ENCODE data around the gene AQP3. TPM values are rescaled to one million over a fixed set of nuclear protein-coding genes. Genes with fewer than 3 reads are reported as not detected.

The AQP3 gene
- total RNA-seq, 1 experiment from 2014 or later: 24.8 TPM

DNA sequence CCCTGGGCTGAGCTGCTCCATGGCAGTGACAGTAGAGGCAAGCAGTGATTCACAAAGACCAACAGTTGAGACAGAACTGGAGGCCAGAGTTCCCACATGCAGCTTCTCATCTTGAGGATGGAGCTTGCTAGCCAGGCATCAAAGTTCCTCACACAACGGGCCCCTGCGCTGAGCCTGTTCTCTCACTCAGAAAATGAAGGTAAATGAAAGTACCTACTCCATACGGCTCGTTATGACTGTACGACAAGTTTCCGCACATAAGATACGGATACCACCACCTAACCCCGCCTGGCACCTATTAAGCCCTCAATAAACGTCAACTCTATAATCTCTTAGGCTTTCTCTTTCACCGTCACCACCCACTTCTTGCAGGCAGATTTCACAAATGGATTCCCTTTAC lies 13.5 kb upstream of the AQP3 start:
- no TSS peak for BruUV-seq (replicated peaks)
- Histone ChIP-seq H3K9me3 (no peaks in the 10 kb centered on the region), H3K4me1 (peaks cover 20% of the 10 kb centered on the region), H3K4me3 (ENCODE audit: low read depth, low read length) (no peak overlapping the region), H3K27me3 (replicated peaks; ENCODE audit: control insufficient read depth, insufficient read depth, low read length) (no peaks in the 10 kb centered on the region), H3K36me3 (ENCODE audit: control insufficient read depth, insufficient read depth, low read length) (no peaks in the 10 kb centered on the region; the same call in 1 of the 2 replicates)
- Mint-ChIP-seq H3K9me3 (ENCODE audit: unreplicated experiment) (no peaks in the 10 kb centered on the region), H3K27me3 (ENCODE audit: insufficient read depth, unreplicated experiment) (no peaks in the 10 kb centered on the region), H3K27ac (ENCODE audit: unreplicated experiment) (no peak overlapping the region), H3K4me1 (ENCODE audit: low read depth, unreplicated experiment) (peaks cover 8% of the 10 kb centered on the region), H3K4me3 (ENCODE audit: unreplicated experiment) (no peak overlapping the region), H3K36me3 (ENCODE audit: insufficient read depth, unreplicated experiment) (peaks cover 24% of the 10 kb centered on the region)
- POLR2A ChIA-PET: interaction anchor here (0.5 to 1.1 kb wide), 2 partner anchors 13 to 421 kb away, joined by 3 to 6 read pairs; partner anchors contain the start of gene NOL6
- intact Hi-C loops (cut with micrococcal nuclease; ENCODE audit: unreplicated experiment): no loop called here
- CTCF ChIA-PET: interaction anchor here (1.5 kb wide), 1 partner anchor 45 kb away, joined by 6 read pairs; no protein-coding TSS in a partner anchor
- TF ChIP-seq, protein P1, sequence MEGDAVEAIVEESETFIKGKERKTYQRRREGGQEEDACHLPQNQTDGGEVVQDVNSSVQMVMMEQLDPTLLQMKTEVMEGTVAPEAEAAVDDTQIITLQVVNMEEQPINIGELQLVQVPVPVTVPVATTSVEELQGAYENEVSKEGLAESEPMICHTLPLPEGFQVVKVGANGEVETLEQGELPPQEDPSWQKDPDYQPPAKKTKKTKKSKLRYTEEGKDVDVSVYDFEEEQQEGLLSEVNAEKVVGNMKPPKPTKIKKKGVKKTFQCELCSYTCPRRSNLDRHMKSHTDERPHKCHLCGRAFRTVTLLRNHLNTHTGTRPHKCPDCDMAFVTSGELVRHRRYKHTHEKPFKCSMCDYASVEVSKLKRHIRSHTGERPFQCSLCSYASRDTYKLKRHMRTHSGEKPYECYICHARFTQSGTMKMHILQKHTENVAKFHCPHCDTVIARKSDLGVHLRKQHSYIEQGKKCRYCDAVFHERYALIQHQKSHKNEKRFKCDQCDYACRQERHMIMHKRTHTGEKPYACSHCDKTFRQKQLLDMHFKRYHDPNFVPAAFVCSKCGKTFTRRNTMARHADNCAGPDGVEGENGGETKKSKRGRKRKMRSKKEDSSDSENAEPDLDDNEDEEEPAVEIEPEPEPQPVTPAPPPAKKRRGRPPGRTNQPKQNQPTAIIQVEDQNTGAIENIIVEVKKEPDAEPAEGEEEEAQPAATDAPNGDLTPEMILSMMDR (IDR thresholded peaks at IDR 0.05; ENCODE audit: insufficient read depth in 1 of 2, low read depth in 1 of 2, low read length in 1 of 2, severe bottlenecking in 1 of 2, unreplicated experiment in 1 of 2): no peak
- DNase-seq: no peak

DNA sequence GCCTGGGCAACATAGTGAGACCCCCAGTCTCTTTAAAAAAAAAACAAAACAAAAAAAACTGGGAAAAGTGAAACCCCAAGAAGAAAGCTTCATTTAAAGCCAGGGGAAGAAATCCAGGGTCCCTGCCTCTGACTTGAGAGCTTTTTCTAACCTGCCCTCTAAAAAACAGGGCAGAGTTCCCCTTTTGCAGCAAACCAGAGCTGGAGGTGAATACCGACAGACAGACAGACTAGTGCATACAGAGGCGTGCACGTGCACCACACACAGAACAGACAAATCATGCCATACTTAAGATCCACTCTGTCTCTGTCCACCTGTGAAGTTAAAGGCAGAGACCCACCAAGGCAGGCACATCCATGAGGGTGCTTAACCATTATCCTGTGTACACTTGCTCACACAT lies 11.7 kb upstream of the AQP3 start:
- Histone ChIP-seq H3K4me1 (peaks cover 25% of the 10 kb centered on the region), H3K4me3 (ENCODE audit: low read depth, low read length) (no peak overlapping the region), H3K9me3 (no peaks in the 10 kb centered on the region), H3K36me3 (ENCODE audit: control insufficient read depth, insufficient read depth, low read length) (no peaks in the 10 kb centered on the region; the same call in 1 of the 2 replicates), H3K27me3 (replicated peaks; ENCODE audit: control insufficient read depth, insufficient read depth, low read length) (no peaks in the 10 kb centered on the region)
- H3K36me3 Mint-ChIP-seq (ENCODE audit: insufficient read depth, unreplicated experiment): peaks cover 24% of the 10 kb centered on the region
- H3K27me3 Mint-ChIP-seq (ENCODE audit: insufficient read depth, unreplicated experiment): no peaks in the 10 kb centered on the region
- no peak overlapping the region for H3K4me3 Mint-ChIP-seq (ENCODE audit: unreplicated experiment)
- TF ChIP-seq, protein P1 (IDR thresholded peaks at IDR 0.05; ENCODE audit: insufficient read depth in 1 of 2, low read depth in 1 of 2, low read length in 1 of 2, severe bottlenecking in 1 of 2, unreplicated experiment in 1 of 2): no peak
- intact Hi-C loops (cut with micrococcal nuclease; ENCODE audit: unreplicated experiment): no loop called here
- peaks cover 8% of the 10 kb centered on the region for H3K4me1 Mint-ChIP-seq (ENCODE audit: low read depth, unreplicated experiment)
- CTCF ChIA-PET: interaction anchor here (1.1 to 1.9 kb wide), 2 partner anchors 44 to 56 kb away, joined by 3 to 5 read pairs; no protein-coding TSS in a partner anchor
- H3K27ac Mint-ChIP-seq (ENCODE audit: unreplicated experiment): no peak overlapping the region
- POLR2A ChIA-PET: interaction anchor here (0.6 kb wide), 2 partner anchors 14 to 84 kb away, joined by 3 read pairs; no protein-coding TSS in a partner anchor
- no TSS peak for BruUV-seq (replicated peaks)
- H3K9me3 Mint-ChIP-seq (ENCODE audit: unreplicated experiment): no peaks in the 10 kb centered on the region
- no peak for DNase-seq

- H3K27me3 ChIP-seq (replicated peaks; ENCODE audit: control insufficient read depth, insufficient read depth, low read length): no peaks in the 10 kb centered on the region
- DNase-seq: peak in 1 of 2 experiments; percentile 62
- Mint-ChIP-seq H3K27ac (ENCODE audit: unreplicated experiment) (no peak overlapping the region), H3K4me3 (ENCODE audit: unreplicated experiment) (no peak overlapping the region), H3K27me3 (ENCODE audit: insufficient read depth, unreplicated experiment) (no peaks in the 10 kb centered on the region), H3K36me3 (ENCODE audit: insufficient read depth, unreplicated experiment) (peaks cover 19% of the 10 kb centered on the region), H3K4me1 (ENCODE audit: low read depth, unreplicated experiment) (peaks cover 8% of the 10 kb centered on the region), H3K9me3 (ENCODE audit: unreplicated experiment) (no peaks in the 10 kb centered on the region)
- CTCF ChIA-PET: interaction anchor here (1.1 to 1.9 kb wide), 3 partner anchors 8 to 55 kb away, joined by 3 to 5 read pairs (median 5); no protein-coding TSS in a partner anchor
- no peaks in the 10 kb centered on the region; the same call in 1 of the 2 replicates for H3K36me3 ChIP-seq (ENCODE audit: control insufficient read depth, insufficient read depth, low read length)
- POLR2A ChIA-PET: no interaction called here
- no peak overlapping the region for H3K4me3 ChIP-seq (ENCODE audit: low read depth, low read length)
- no peaks in the 10 kb centered on the region for H3K9me3 ChIP-seq
- peaks cover 29% of the 10 kb centered on the region for H3K4me1 ChIP-seq
- no TSS peak for BruUV-seq (replicated peaks)
- intact Hi-C loops (cut with micrococcal nuclease; ENCODE audit: unreplicated experiment): no loop called here
- TF ChIP-seq, protein P1 (IDR thresholded peaks at IDR 0.05; ENCODE audit: insufficient read depth in 1 of 2, low read depth in 1 of 2, low read length in 1 of 2, severe bottlenecking in 1 of 2, unreplicated experiment in 1 of 2): no peak
Observed at GRCh38 chr9:33458444-33458843, 11.1 kb upstream of the AQP3 start.
